HG03159 (cell line): ENCODE measurements around the gene LCN12.

ENCODE experiments used
- ATAC-seq: cut with Tn5 transposase; IDR thresholded peaks from one replicate; pipeline ENCODE4 v1.9.1; 2021; ENCODE audit warnings: mild to moderate bottlenecking, moderate library complexity; ENCODE audit not compliant: unreplicated experiment

Gene LCN12

GRCh38 chr9:136951541-136952320, at the start of gene LCN12:
TSS of gene LCN12 (plus strand) at chr9:136952273. CDS start at chr9:136952328, 55 bp downstream.
- ATAC-seq, result no peak

- no peak for ATAC-seq
Observed at GRCh38 chr9:136903041-136903554, 49.0 kb upstream of the LCN12 start.

- no peak for ATAC-seq
Observed at GRCh38 chr9:136906266-136906665, 45.8 kb upstream of the LCN12 start.

GRCh38 chr9:136907011-136907914, 44.8 kb upstream of the LCN12 start:
- ATAC-seq, result no peak

- ATAC-seq, result no peak
Observed at GRCh38 chr9:136910197-136910900, 41.7 kb upstream of the LCN12 start.

- no peak for ATAC-seq
Observed at GRCh38 chr9:136910901-136911245, 41.2 kb upstream of the LCN12 start.

- no peak for ATAC-seq
Observed at GRCh38 chr9:136913701-136914438, 38.2 kb upstream of the LCN12 start.

GRCh38 chr9:136915632-136916329, 36.3 kb upstream of the LCN12 start:
- no peak for ATAC-seq

GRCh38 chr9:136916330-136917184, 35.5 kb upstream of the LCN12 start:
- no peak for ATAC-seq

GRCh38 chr9:136917902-136918301, 34.2 kb upstream of the LCN12 start:
- ATAC-seq, result no peak

GRCh38 chr9:136920069-136920468, 32.0 kb upstream of the LCN12 start:
- ATAC-seq, result no peak

- ATAC-seq, result no peak
Observed at GRCh38 chr9:136920734-136921231, 31.3 kb upstream of the LCN12 start.

- ATAC-seq, result no peak
Observed at GRCh38 chr9:136921307-136921706, 30.8 kb upstream of the LCN12 start.

GRCh38 chr9:136921718-136922117, 30.4 kb upstream of the LCN12 start:
- no peak for ATAC-seq

- ATAC-seq, result no peak
Observed at GRCh38 chr9:136922540-136922939, 29.5 kb upstream of the LCN12 start.

- ATAC-seq, result no peak
Observed at GRCh38 chr9:136923881-136924280, 28.2 kb upstream of the LCN12 start.

GRCh38 chr9:136925414-136926153, 26.5 kb upstream of the LCN12 start:
- ATAC-seq, result no peak

GRCh38 chr9:136926154-136926704, 25.8 kb upstream of the LCN12 start:
- no peak for ATAC-seq
